DMS114 treated with DMSO at 0.1 percent for 48 hours (cell line): ENCODE data around the gene OR2J2.
"Not testable (repeated sequence)": the region's sequence is repeated elsewhere in the genome, so short reads cannot be mapped to it uniquely, and the experiment has no call there.

ENCODE experiments used
- DNase-seq: peaks from one replicate; lab custom pipeline; 2025; ENCODE audit not compliant: unreplicated experiment; lab: John Stamatoyannopoulos, UW

OR2J2 gene

GRCh38 chr6:29218056-29218455 is 47.3 kb downstream of the OR2J2 start:
- not testable (repeated sequence) for DNase-seq
